ENCODE data around the gene NBAS. TPM values are rescaled to one million over a fixed set of nuclear protein-coding genes. Genes with fewer than 3 reads are reported as not detected.

Gene NBAS
- total RNA-seq, 1 experiment from 2014 or later: 30.4 TPM

- Histone ChIP-seq H3K4me2 (ENCODE audit: low read depth, low read length, poor library complexity, severe bottlenecking) (no peak overlapping the region), H3K27me3 (ENCODE audit: low read length) (no peaks in the 10 kb centered on the region), H3K4me3 (ENCODE audit: low read length) (no peak overlapping the region), H4K20me1 (ENCODE audit: insufficient read depth, low read depth, low read length) (no peaks in the 10 kb centered on the region), H3K79me2 (ENCODE audit: low read length) (no peaks in the 10 kb centered on the region), H3K9me3 (ENCODE audit: low read length) (no peaks in the 10 kb centered on the region), H3K9ac (ENCODE audit: low read length) (no peak overlapping the region), H3K36me3 (ENCODE audit: insufficient read depth, low read length) (no peaks in the 10 kb centered on the region), H3K4me1 (ENCODE audit: low read length) (peaks cover 23% of the 10 kb centered on the region), H2AFZ (ENCODE audit: low read length) (no peak overlapping the region), H3K27ac (ENCODE audit: low read length) (no peak overlapping the region), H3K9me2 (replicated peaks; ENCODE audit: insufficient read depth, low read length) (no peaks in the 10 kb centered on the region)
- DNase-seq: no peak
These were observed 443.6 kb downstream of the NBAS start for GRCh38 chr2:15117409-15118050.

Other genes with a start within 250 kb of the NBAS start
- gene DDX1, start 30.5 kb upstream of the NBAS start, total RNA-seq (2014; rRNA removed; shearing (Covaris generic); ENCODE audit: low replicate concordance): 23.6 and 37.5 TPM in 2 replicates

Measured in Karpas-422 (cell line).